ENCODE data around the gene BBOX1.
A peak's percentile ranks its signal among the peaks of the same experiment; 100 is the strongest.

DNA sequence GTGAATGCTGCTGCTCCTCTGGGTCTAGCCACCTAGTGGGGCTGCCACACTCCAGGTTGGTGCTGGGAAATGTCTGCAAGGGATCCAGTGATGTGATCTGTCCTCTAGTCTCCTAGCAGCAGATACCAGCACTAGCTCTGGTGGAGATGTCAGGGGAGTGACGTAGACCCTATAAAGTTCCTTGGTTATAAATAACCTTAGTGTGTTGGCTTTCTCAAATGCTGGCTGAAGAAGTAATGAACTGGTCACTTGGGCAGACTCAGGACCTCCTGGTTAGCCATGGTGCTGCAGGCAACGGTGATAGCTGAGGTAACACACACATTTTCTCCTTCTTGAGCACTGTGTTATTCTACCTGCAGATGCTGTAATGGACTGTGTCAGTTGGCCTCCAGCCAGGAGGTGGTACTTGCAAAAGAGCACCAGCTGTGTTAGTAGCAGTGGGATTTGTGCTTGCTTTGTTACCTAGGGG, 35.5 kb downstream of the BBOX1 start:
- TF ChIP-seq, protein P1, sequence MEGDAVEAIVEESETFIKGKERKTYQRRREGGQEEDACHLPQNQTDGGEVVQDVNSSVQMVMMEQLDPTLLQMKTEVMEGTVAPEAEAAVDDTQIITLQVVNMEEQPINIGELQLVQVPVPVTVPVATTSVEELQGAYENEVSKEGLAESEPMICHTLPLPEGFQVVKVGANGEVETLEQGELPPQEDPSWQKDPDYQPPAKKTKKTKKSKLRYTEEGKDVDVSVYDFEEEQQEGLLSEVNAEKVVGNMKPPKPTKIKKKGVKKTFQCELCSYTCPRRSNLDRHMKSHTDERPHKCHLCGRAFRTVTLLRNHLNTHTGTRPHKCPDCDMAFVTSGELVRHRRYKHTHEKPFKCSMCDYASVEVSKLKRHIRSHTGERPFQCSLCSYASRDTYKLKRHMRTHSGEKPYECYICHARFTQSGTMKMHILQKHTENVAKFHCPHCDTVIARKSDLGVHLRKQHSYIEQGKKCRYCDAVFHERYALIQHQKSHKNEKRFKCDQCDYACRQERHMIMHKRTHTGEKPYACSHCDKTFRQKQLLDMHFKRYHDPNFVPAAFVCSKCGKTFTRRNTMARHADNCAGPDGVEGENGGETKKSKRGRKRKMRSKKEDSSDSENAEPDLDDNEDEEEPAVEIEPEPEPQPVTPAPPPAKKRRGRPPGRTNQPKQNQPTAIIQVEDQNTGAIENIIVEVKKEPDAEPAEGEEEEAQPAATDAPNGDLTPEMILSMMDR (IDR thresholded peaks at IDR 0.05) = no peak
- peak in 3 of 4 donors; percentile 41 to 67 (median 50) for TF ChIP-seq POLR2AphosphoS5 (IDR thresholded peaks at IDR 0.05)

Measured in sigmoid colon (tissue), 4 donors.